A549 (cell line): ENCODE data around the gene SLCO2A1. TPM values are rescaled to one million over a fixed set of nuclear protein-coding genes. Genes with fewer than 3 reads are reported as not detected.
A peak's percentile ranks its signal among the peaks of the same experiment; 100 is the strongest.

Experiments used
- ATAC-seq, 2 experiments: fragments of 200-7000 bp in 1 of 2; fragments of >200 bp in 1 of 2; cut with Nextera tagmentation in 1 of 2; cut with Tn5 transposase in 1 of 2; 3 replicates each; pipeline versions ENCODE4 v1.8.0 to v1.9.1; 2018 to 2020; ENCODE audit warnings: mild to moderate bottlenecking in 1 of 2, moderate library complexity in 1 of 2
- CTCF ChIA-PET: fragments of 300-600 bp; sonication (Branson Sonifier 250); formaldehyde crosslinking; extraction: SDS; loops from one replicate; lab custom pipeline; 2021; ENCODE audit warnings: antibody characterized with exemption, inconsistent platforms; lab: Yijun Ruan, JAX
- POLR2A ChIA-PET: fragments of 350-600 bp; formaldehyde crosslinking; extraction: SDS; loops from one replicate; lab custom pipeline; 2021; ENCODE audit warnings: antibody characterized with exemption, inconsistent platforms; lab: Yijun Ruan, JAX
- DNase-seq, 2 experiments: peaks; one replicate each; pipeline versions ENCODE4 v3.0.0 to v3.0.0-alpha.2; 2011 to 2016; ENCODE audit warnings: low read depth in 1 of 2, low spot score in 1 of 2
- FAIRE-seq: peaks from 2 replicates; lab custom pipeline; 2011; peaks lifted over from hg19 to GRCh38; lab: Jason Lieb, UNC
- H3K27ac ChIP-seq, 2 experiments: fragments of >200 bp; sonication (Bioruptor Twin); formaldehyde crosslinking; 3 replicates each; pipeline ENCODE4 v1.5.1; 2016 to 2017
- H3K4me1 ChIP-seq: fragments of >200 bp; sonication (Bioruptor Twin); formaldehyde crosslinking; 3 replicates; pipeline ENCODE4 v1.6.1; 2016
- H3K4me2 ChIP-seq: fragments of >200 bp; sonication (Bioruptor Twin); formaldehyde crosslinking; 3 replicates; pipeline ENCODE4 v1.6.1; 2016
- H3K4me3 ChIP-seq: fragments of >200 bp; sonication (Bioruptor Twin); formaldehyde crosslinking; 3 replicates; pipeline ENCODE4 v1.5.1; 2016
- H3K9me3 ChIP-seq: fragments of >200 bp; sonication (Bioruptor Twin); formaldehyde crosslinking; 3 replicates; pipeline ENCODE4 v1.6.1; 2016
- ATOH8 ChIP-seq: fragments of 250-450 bp; sonication (Bioruptor Pico); IDR thresholded peaks from 2 replicates; pipeline ENCODE4 v1.5.0; 2020; ENCODE audit warnings: low read depth, mild to moderate bottlenecking, moderate library complexity
- CBX8 ChIP-seq: fragments of 200-600 bp; sonication (generic); IDR thresholded peaks from 2 replicates; pipeline ENCODE4 v1.6.1; 2016
- CHD4 ChIP-seq: fragments of 200-600 bp; sonication (generic); IDR thresholded peaks from 2 replicates; pipeline ENCODE4 v1.6.1; 2016; ENCODE audit warnings: antibody characterized with exemption, mild to moderate bottlenecking, borderline replicate concordance
- EHMT2 ChIP-seq: fragments of 200-600 bp; sonication (generic); IDR thresholded peaks from 2 replicates; pipeline ENCODE4 v1.6.1; 2016; ENCODE audit warnings: antibody characterized with exemption, low read depth, mild to moderate bottlenecking, moderate library complexity
- EP300 ChIP-seq, 2 experiments: fragments of >200 bp; sonication (Bioruptor Twin); formaldehyde crosslinking; IDR thresholded peaks; 2 replicates in 1 of 2; 3 replicates in 1 of 2; pipeline ENCODE4 v1.6.1; 2016 to 2017
- FOSB ChIP-seq: fragments of 250-450 bp; sonication (Bioruptor Pico); IDR thresholded peaks from 2 replicates; pipeline ENCODE4 v1.5.0; 2020; ENCODE audit warnings: mild to moderate bottlenecking, moderate library complexity
- FOSL2 ChIP-seq, 2 experiments: fragments of 450-650 bp in 1 of 2; fragments of >200 bp in 1 of 2; sonication (Bioruptor Twin) in 1 of 2; formaldehyde crosslinking; IDR thresholded peaks; 2 replicates each; pipeline versions ENCODE4 v1.5.0 to v1.6.1; 2016 to 2020; ENCODE audit warnings: mild to moderate bottlenecking in 1 of 2, moderate library complexity in 1 of 2
- HOXB5 ChIP-seq: fragments of 250-450 bp; sonication (Bioruptor Pico); IDR thresholded peaks from 2 replicates; pipeline ENCODE4 v1.5.0; 2020; ENCODE audit warnings: mild to moderate bottlenecking, moderate library complexity
- KDM1A ChIP-seq: fragments of 200-600 bp; sonication (generic); IDR thresholded peaks from 2 replicates; pipeline ENCODE4 v1.6.1; 2016; ENCODE audit warnings: low read depth, mild to moderate bottlenecking
- KDM5A ChIP-seq: fragments of 200-600 bp; sonication (generic); IDR thresholded peaks from 2 replicates; pipeline ENCODE4 v1.6.1; 2016; ENCODE audit warnings: antibody characterized with exemption, mild to moderate bottlenecking
- MAFK ChIP-seq: fragments of 450-650 bp; IDR thresholded peaks from 2 replicates; pipeline ENCODE4 v1.6.1; 2014; ENCODE audit not compliant: partially characterized antibody
- MAX ChIP-seq: IDR thresholded peaks from 2 replicates; pipeline ENCODE4 v1.6.1; 2012
- MAZ ChIP-seq: fragments of 150-350 bp; IDR thresholded peaks from 2 replicates; pipeline ENCODE4 v1.6.1; 2014; ENCODE audit warnings: antibody characterized with exemption, low read depth, low read length, borderline replicate concordance
- NR3C1 ChIP-seq: fragments of >200 bp; sonication (Bioruptor Twin); formaldehyde crosslinking; IDR thresholded peaks from 3 replicates; pipeline ENCODE4 v1.6.1; 2017
- ZNF302 ChIP-seq: fragments of 250-450 bp; sonication (Bioruptor Pico); IDR thresholded peaks from 2 replicates; pipeline ENCODE4 v1.9.0; 2021; ENCODE audit warnings: inconsistent platforms, mild to moderate bottlenecking, moderate library complexity
- ZSCAN20 ChIP-seq: fragments of 250-450 bp; sonication (Bioruptor Pico); IDR thresholded peaks from 2 replicates; pipeline ENCODE4 v1.8.0; 2022; ENCODE audit warnings: mild to moderate bottlenecking, moderate library complexity
- WGBS: methylation state at CpG from one replicate; pipeline ENCODE4 v1.1.6; 2017; ENCODE audit errors: missing lambda C conversion rate; 5-methylcytosine and 5-hydroxymethylcytosine counted together
- polyA plus RNA-seq, 4 experiments: library from polyadenylated mRNA; depleted of rRNA in 3 of 4; stranded (reverse); fragments of >200 nt; fragmentation: RNase III in 1 of 4; extraction: RNeasy Plus Mini Kit Qiagen cat#74134 plus additional on column Dnase treatment in 1 of 4; gene quantifications; 2 replicates in 3 of 4; 3 replicates in 1 of 4; pipeline ENCODE4 v1.2.3, GENCODE V29; 2011 to 2017
- TF ChIP-seq, protein P1 (sequence below): fragments of >200 bp; sonication (Bioruptor Twin); formaldehyde crosslinking; IDR thresholded peaks from 3 replicates; pipeline ENCODE4 v1.6.1; 2016
- TF ChIP-seq, protein P2 (sequence below): fragments of 150-350 bp; IDR thresholded peaks from 2 replicates; pipeline ENCODE4 v1.6.1; 2014; ENCODE audit warnings: low read depth, mild to moderate bottlenecking, low read length

The SLCO2A1 gene
- polyA plus RNA-seq, 2 of the 4 experiments (the other 2 are of a cell fraction), result 0.12 TPM; not detected in 1

DNA sequence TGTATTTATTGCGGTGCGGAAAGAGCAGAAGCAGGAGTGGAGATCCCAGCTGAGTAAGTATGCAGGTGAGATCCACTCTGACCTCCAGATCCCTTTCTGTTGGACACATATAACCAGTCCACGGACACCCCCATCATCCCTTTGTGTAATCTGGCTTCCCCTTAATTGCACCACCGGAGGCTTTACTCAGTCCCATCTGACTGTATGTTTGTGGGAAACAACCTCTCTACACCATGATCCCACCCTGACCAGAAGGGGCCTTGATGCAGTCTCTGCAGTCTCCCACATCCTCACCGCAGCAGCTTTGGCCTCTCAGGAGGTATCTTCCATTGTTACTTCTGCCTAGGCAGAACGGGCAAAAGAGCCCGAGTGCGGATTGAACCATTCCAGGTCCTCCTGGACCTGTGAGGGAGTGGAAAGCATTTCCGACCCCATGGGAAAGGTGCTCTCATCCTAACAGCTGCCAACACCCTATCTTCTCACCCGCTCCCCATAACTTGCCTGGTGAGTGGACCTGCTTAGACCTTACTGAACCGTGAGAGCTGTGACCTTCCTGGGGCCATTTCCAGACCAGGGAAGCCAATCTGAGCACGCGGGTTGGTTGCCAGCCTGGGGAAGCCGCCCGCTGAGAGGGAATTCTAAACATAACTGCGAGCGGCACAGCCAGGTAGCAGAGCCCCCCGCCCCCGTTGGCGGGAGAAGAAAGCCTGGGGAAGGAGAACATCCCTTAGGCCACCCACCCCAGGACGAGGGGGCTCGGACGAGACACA lies 1.1 kb downstream of the SLCO2A1 start:
- TF ChIP-seq KDM5A (no peak), HOXB5 (CRISPR knock-in tag) (no peak), ZSCAN20 (CRISPR knock-in tag) (no peak), EHMT2 (no peak), MAX (no peak), KDM1A (no peak), CHD4 (no peak), EP300 (IDR thresholded peaks at IDR 0.05) (no peak), NR3C1 (no peak)
- TF ChIP-seq, protein P1, sequence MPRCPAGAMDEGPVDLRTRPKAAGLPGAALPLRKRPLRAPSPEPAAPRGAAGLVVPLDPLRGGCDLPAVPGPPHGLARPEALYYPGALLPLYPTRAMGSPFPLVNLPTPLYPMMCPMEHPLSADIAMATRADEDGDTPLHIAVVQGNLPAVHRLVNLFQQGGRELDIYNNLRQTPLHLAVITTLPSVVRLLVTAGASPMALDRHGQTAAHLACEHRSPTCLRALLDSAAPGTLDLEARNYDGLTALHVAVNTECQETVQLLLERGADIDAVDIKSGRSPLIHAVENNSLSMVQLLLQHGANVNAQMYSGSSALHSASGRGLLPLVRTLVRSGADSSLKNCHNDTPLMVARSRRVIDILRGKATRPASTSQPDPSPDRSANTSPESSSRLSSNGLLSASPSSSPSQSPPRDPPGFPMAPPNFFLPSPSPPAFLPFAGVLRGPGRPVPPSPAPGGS, result no peak
- TF ChIP-seq, all 56 proteins: peak for 0
- ChIA-PET CTCF (no interaction called here), POLR2A (no interaction called here)
- WGBS, result 55% methylated on average over 17 of the region's 23 CpGs
- Histone ChIP-seq H3K4me3 (peak overlapping the region; percentile 61; the same call in 2 of the 3 replicates), H3K4me2 (peak overlapping the region; percentile 99), H3K27ac (no peak overlapping the region), H3K4me1 (0 out of 3 replicates have a peak, but pooled peaks cover 3% of the 10 kb centered on the region), H3K9me3 (no peaks in the 10 kb centered on the region)
- no peak for FAIRE-seq
- ATAC-seq, result peak in 1 of 2 experiments; percentile 20; a peak in 2 of 6 replicates
- no peak for DNase-seq

DNA sequence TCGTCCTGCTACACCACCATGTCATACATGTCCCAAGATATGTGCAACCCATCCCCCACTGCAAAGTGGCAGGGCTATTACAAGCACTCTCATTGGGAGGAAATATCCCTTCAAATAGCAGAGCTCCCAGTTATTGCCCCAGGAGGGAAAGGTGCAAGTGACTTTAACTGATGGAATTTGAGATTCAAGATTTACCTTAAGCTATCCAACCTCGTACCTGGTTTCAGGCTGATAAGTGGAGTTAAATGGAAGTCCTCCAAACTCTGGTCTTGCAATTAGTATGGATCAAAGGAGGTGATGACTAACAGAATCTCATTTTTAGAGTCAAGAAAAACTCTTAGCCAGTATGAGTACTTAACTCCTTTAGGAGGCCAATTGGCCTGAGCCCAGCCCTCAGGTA lies 2.1 kb downstream of the SLCO2A1 start:
- H3K4me2 ChIP-seq, result no peak overlapping the region
- 0 out of 3 replicates have a peak, but pooled peaks cover 3% of the 10 kb centered on the region for H3K4me1 ChIP-seq
- H3K4me3 ChIP-seq, result no peak overlapping the region
- ATAC-seq (no peak), FAIRE-seq (no peak)
- CTCF ChIA-PET, result no interaction called here
- no peak overlapping the region for H3K27ac ChIP-seq
- 15% methylated on average over 2 of the region's 2 CpGs for WGBS
- POLR2A ChIA-PET, result no interaction called here
- no peak for TF ChIP-seq MAFK
- no peak for TF ChIP-seq MAZ
- TF ChIP-seq, protein P2, sequence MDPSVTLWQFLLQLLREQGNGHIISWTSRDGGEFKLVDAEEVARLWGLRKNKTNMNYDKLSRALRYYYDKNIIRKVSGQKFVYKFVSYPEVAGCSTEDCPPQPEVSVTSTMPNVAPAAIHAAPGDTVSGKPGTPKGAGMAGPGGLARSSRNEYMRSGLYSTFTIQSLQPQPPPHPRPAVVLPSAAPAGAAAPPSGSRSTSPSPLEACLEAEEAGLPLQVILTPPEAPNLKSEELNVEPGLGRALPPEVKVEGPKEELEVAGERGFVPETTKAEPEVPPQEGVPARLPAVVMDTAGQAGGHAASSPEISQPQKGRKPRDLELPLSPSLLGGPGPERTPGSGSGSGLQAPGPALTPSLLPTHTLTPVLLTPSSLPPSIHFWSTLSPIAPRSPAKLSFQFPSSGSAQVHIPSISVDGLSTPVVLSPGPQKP, result no peak
- TF ChIP-seq ATOH8 (CRISPR knock-in tag), result no peak
- no peak for TF ChIP-seq ZNF302 (CRISPR knock-in tag)
- no peak for TF ChIP-seq CBX8
- no peak for TF ChIP-seq FOSB (CRISPR knock-in tag)
- TF ChIP-seq FOSL2 (IDR thresholded peaks at IDR 0.05), result no peak
- no peak for TF ChIP-seq FOSL2 (CRISPR knock-in tag; IDR thresholded peaks at IDR 0.05)
- TF ChIP-seq, all 56 proteins: peak for 0
- H3K9me3 ChIP-seq, result no peaks in the 10 kb centered on the region
- no peak for DNase-seq

GRCh38 chr3:134020135-134020680 lies 9.5 kb downstream of the SLCO2A1 start:
- Histone ChIP-seq H3K9me3 (no peaks in the 10 kb centered on the region), H3K27ac (no peak overlapping the region), H3K4me3 (no peak overlapping the region), H3K4me2 (no peak overlapping the region), H3K4me1 (no peaks in the 10 kb centered on the region)
- ChIA-PET POLR2A (no interaction called here), CTCF (no interaction called here)
- 74% methylated on average over 10 of the region's 22 CpGs for WGBS
- TF ChIP-seq MAX (no peak), HOXB5 (CRISPR knock-in tag) (no peak)
- DNase-seq (no peak), ATAC-seq (no peak), FAIRE-seq (no peak)
